HCT116 (cell line): ENCODE results near the gene FBXO7. TPM values are rescaled to one million over a fixed set of nuclear protein-coding genes. Genes with fewer than 3 reads are reported as not detected.

Experiments
- ATAC-seq: fragments of 200-7000 bp; cut with Tn5 transposase; 2 replicates; pipeline ENCODE4 v1.9.1; 2020; ENCODE audit warnings: mild to moderate bottlenecking, moderate library complexity
- BruUV-seq: library from RNA; stranded (reverse); fragments of 400-500 nt; replicated peaks from 2 replicates; lab custom pipeline; 2021; lab: Mats Ljungman, UMichigan
- CTCF ChIA-PET: fragments of 300-600 bp; sonication (Branson Sonifier 250); formaldehyde crosslinking; loops from one replicate; lab custom pipeline; 2021; ENCODE audit warnings: antibody characterized with exemption; lab: Charles Lee
- POLR2A ChIA-PET: fragments of 300-600, 350-600 bp; sonication (Branson Sonifier 250); formaldehyde crosslinking; loops from one replicate; lab custom pipeline; 2021; ENCODE audit warnings: antibody characterized with exemption; lab: Charles Lee
- RAD21 ChIA-PET, 2 experiments: fragments of 300-600 bp; sonication (Branson Sonifier 250); formaldehyde crosslinking; loops; one replicate each; lab custom pipeline; 2023; ENCODE audit warnings: low total read pairs in 2 of 2; ENCODE audit not compliant: uncharacterized antibody in 2 of 2, unreplicated experiment in 2 of 2, low non-redundant PET in 1 of 2; lab: Charles Lee
- DNase-seq: peaks from one replicate; pipeline ENCODE4 v3.0.0-alpha.2; 2010; ENCODE audit warnings: low read depth, low spot score
- H2AFZ ChIP-seq: fragments of 200-600 bp; shearing (Covaris generic), sonication (generic); 2 replicates; pipeline ENCODE4 v1.6.1; 2017; ENCODE audit warnings: low read depth, mixed run types, mixed read lengths, antibody characterized with exemption, low read length; ENCODE audit not compliant: poor library complexity, severe bottlenecking
- H3K27ac ChIP-seq: 2 replicates; pipeline ENCODE4 v1.5.1; 2012; ENCODE audit warnings: low read depth, low read length
- H3K27me3 ChIP-seq: fragments of 200-600 bp; sonication (generic); 2 replicates; pipeline ENCODE4 v1.6.1; 2016; ENCODE audit warnings: mixed run types, low read length, mixed read lengths; ENCODE audit not compliant: insufficient read depth
- H3K36me3 ChIP-seq, 2 experiments: fragments of 200-500 bp in 1 of 2; fragments of 200-600 bp in 1 of 2; sonication (Bioruptor generic) in 1 of 2; sonication (generic) in 1 of 2; 2 replicates each; pipeline versions ENCODE4 v1.5.1 to v1.6.1; 2014 to 2016; ENCODE audit warnings: low read length in 2 of 2, inconsistent platforms in 1 of 2, mixed read lengths in 1 of 2, mixed run types in 1 of 2; ENCODE audit not compliant: insufficient read depth in 2 of 2, control insufficient read depth in 1 of 2
- H3K4me1 ChIP-seq, 2 experiments: fragments of 200-600 bp in 1 of 2; sonication (generic) in 1 of 2; 2 replicates each; pipeline versions ENCODE4 v1.5.1 to v1.6.1; 2012 to 2017; ENCODE audit warnings: low read length in 2 of 2, inconsistent platforms in 1 of 2, mild to moderate bottlenecking in 1 of 2, mixed read lengths in 1 of 2, mixed run types in 1 of 2, moderate library complexity in 1 of 2; ENCODE audit not compliant: insufficient read depth in 2 of 2, control insufficient read depth in 1 of 2
- H3K4me2 ChIP-seq: fragments of 200-600 bp; sonication (generic); 2 replicates; pipeline ENCODE4 v1.6.1; 2017; ENCODE audit warnings: mixed run types, low read length, mixed read lengths
- H3K4me3 ChIP-seq, 2 experiments: fragments of 200-600 bp in 1 of 2; sonication (generic) in 1 of 2; replicated peaks in 1 of 2; 2 replicates each; pipeline ENCODE4 v1.5.1; 2011 to 2016; ENCODE audit warnings: low read length in 2 of 2, control low read depth in 1 of 2, low read depth in 1 of 2, mild to moderate bottlenecking in 1 of 2, mixed read lengths in 1 of 2, mixed run types in 1 of 2
- H3K79me2 ChIP-seq: fragments of 200-600 bp; sonication (generic); 2 replicates; pipeline ENCODE4 v1.6.1; 2017; ENCODE audit warnings: mild to moderate bottlenecking, mixed run types, low read length, moderate library complexity, mixed read lengths; ENCODE audit not compliant: insufficient read depth
- H3K9ac ChIP-seq: fragments of 200-600 bp; sonication (generic); 2 replicates; pipeline ENCODE4 v1.6.1; 2016; ENCODE audit warnings: low read length, mixed read lengths
- H3K9me2 ChIP-seq: fragments of 200-600 bp; sonication (generic), shearing (Covaris generic); 2 replicates; pipeline ENCODE4 v1.6.1; 2017; ENCODE audit warnings: mixed run types, mild to moderate bottlenecking, moderate library complexity; ENCODE audit not compliant: insufficient read depth
- H3K9me3 ChIP-seq, 2 experiments: fragments of 200-500 bp in 1 of 2; fragments of 200-600 bp in 1 of 2; sonication (Bioruptor generic) in 1 of 2; sonication (generic) in 1 of 2; 2 replicates each; pipeline ENCODE4 v1.6.1; 2014 to 2017; ENCODE audit warnings: low read length in 2 of 2, mixed read lengths in 2 of 2, inconsistent platforms in 1 of 2, low read depth in 1 of 2, mild to moderate bottlenecking in 1 of 2, mixed run types in 1 of 2, moderate library complexity in 1 of 2; ENCODE audit not compliant: control insufficient read depth in 1 of 2, insufficient read depth in 1 of 2
- H4K20me1 ChIP-seq: fragments of 200-600 bp; sonication (generic), shearing (Covaris generic); 2 replicates; pipeline ENCODE4 v1.6.1; 2017; ENCODE audit warnings: mixed run types, mild to moderate bottlenecking, moderate library complexity; ENCODE audit not compliant: insufficient read depth
- ATF3 ChIP-seq: IDR thresholded peaks from 2 replicates; pipeline ENCODE4 v1.6.1; 2012
- CEBPB ChIP-seq: IDR thresholded peaks from 2 replicates; pipeline ENCODE4 v1.6.1; 2012; ENCODE audit warnings: low read depth
- EGR1 ChIP-seq: IDR thresholded peaks from 2 replicates; pipeline ENCODE4 v1.6.1; 2012; ENCODE audit warnings: low read depth
- ELF1 ChIP-seq: IDR thresholded peaks from 2 replicates; pipeline ENCODE4 v1.6.1; 2012; ENCODE audit warnings: low read depth, borderline replicate concordance
- EZH2 ChIP-seq: fragments of 200-600 bp; sonication (generic); IDR thresholded peaks from 2 replicates; pipeline ENCODE4 v1.6.1; 2017; ENCODE audit warnings: antibody characterized with exemption, mixed run types
- EZH2phosphoT487 ChIP-seq: fragments of 200-600 bp; IDR thresholded peaks from 2 replicates; pipeline ENCODE4 v1.6.1; 2018; ENCODE audit warnings: antibody characterized with exemption, borderline replicate concordance
- FOSL1 ChIP-seq: IDR thresholded peaks from 2 replicates; pipeline ENCODE4 v1.6.1; 2012; ENCODE audit warnings: low read depth
- JUND ChIP-seq: IDR thresholded peaks from 2 replicates; pipeline ENCODE4 v1.6.1; 2012
- MAX ChIP-seq: IDR thresholded peaks from 2 replicates; pipeline ENCODE4 v1.6.1; 2012
- POLR2A ChIP-seq: IDR thresholded peaks from 2 replicates; pipeline ENCODE4 v1.7.0; 2011; ENCODE audit warnings: borderline replicate concordance; ENCODE audit not compliant: insufficient read depth, insufficient read length; ENCODE audit errors: extremely low read depth
- RAD21 ChIP-seq: IDR thresholded peaks from 2 replicates; pipeline ENCODE4 v1.6.1; 2012; ENCODE audit warnings: low read depth, mild to moderate bottlenecking
- REST ChIP-seq: IDR thresholded peaks from 2 replicates; pipeline ENCODE4 v1.6.1; 2012; ENCODE audit warnings: low read depth
- SIN3A ChIP-seq: IDR thresholded peaks from 2 replicates; pipeline ENCODE4 v1.6.1; 2012; ENCODE audit warnings: low read depth
- SRF ChIP-seq: IDR thresholded peaks from 2 replicates; pipeline ENCODE4 v1.6.1; 2012; ENCODE audit warnings: low read depth
- TCF7L2 ChIP-seq: IDR thresholded peaks from 2 replicates; pipeline ENCODE4 v1.7.0; 2011; ENCODE audit warnings: borderline replicate concordance, inconsistent platforms; ENCODE audit not compliant: insufficient read depth, insufficient read length; ENCODE audit errors: extremely low read depth
- YY1 ChIP-seq: IDR thresholded peaks from 2 replicates; pipeline ENCODE4 v1.6.1; 2011; ENCODE audit warnings: low read length, low read depth, moderate library complexity, mild to moderate bottlenecking; ENCODE audit not compliant: insufficient replicate concordance; ENCODE audit errors: extremely low read depth
- ZBTB33 ChIP-seq: IDR thresholded peaks from 2 replicates; pipeline ENCODE4 v1.6.1; 2011; ENCODE audit warnings: mild to moderate bottlenecking, low read length, moderate library complexity; ENCODE audit not compliant: insufficient replicate concordance; ENCODE audit errors: extremely low read depth
- intact Hi-C: fragments of 100-400 bp; cut with micrococcal nuclease; formaldehyde crosslinking; loops from 2 replicates; pipeline ENCODE4 v1.10.0; 2022
- total RNA-seq: library from RNA; stranded (reverse); gene quantifications from one replicate; pipeline ENCODE4 v1.2.1, GENCODE V29; 2021; ENCODE audit not compliant: unreplicated experiment

Gene FBXO7
- total RNA-seq, 1 experiment from 2014 or later, result 69.2 TPM

- DNase-seq (no peak), ATAC-seq (no peak)
- ChIA-PET POLR2A (interaction anchor here (1.1 kb wide), 1 partner anchor 12 kb away, joined by 3 read pairs; the partner anchor contains the start of gene FBXO7), CTCF (no interaction called here), RAD21 (no interaction called here)
- no peaks in the 10 kb centered on the region for H3K27me3 ChIP-seq
- H4K20me1 ChIP-seq, result 0 out of 2 replicates have a peak, but pooled peaks cover 5% of the 10 kb centered on the region
- H3K27ac ChIP-seq, result no peak overlapping the region
- H3K4me3 ChIP-seq, result no peak overlapping the region
- no peak overlapping the region for H3K9ac ChIP-seq
- H3K4me1 ChIP-seq, result peaks cover 0 to 4% of the 10 kb centered on the region in 2 experiments; a peak in 1 of 4 replicates
- H3K36me3 ChIP-seq, result peaks cover 43 to 44% of the 10 kb centered on the region in 2 experiments
- intact Hi-C loops, result no loop called here
- peaks cover 45% of the 10 kb centered on the region for H3K79me2 ChIP-seq
- no peak overlapping the region for H2AFZ ChIP-seq
- no peaks in the 10 kb centered on the region for H3K9me3 ChIP-seq
- TF ChIP-seq TCF7L2, result no peak
- no peak for TF ChIP-seq EGR1
- no peak for TF ChIP-seq RAD21
- TF ChIP-seq POLR2A, result no peak
- TF ChIP-seq ZBTB33, result no peak
- no peak for TF ChIP-seq SRF
- TF ChIP-seq REST, result no peak
- no peak for TF ChIP-seq JUND
- no peak for TF ChIP-seq CEBPB
- TF ChIP-seq EZH2phosphoT487, result no peak
- TF ChIP-seq ATF3, result no peak
- no peak for TF ChIP-seq SIN3A
- TF ChIP-seq FOSL1, result no peak
- TF ChIP-seq ELF1, result no peak
- no peak for TF ChIP-seq MAX
- TF ChIP-seq YY1, result no peak
- TF ChIP-seq EZH2, result no peak
- no peaks in the 10 kb centered on the region for H3K9me2 ChIP-seq
- no peak overlapping the region for H3K4me2 ChIP-seq
- no TSS peak for BruUV-seq
These were observed 12.2 kb downstream of the FBXO7 start for GRCh38 chr22:32486656-32487390.
